T-helper 22 cell (primary cell): Measurements from ENCODE around the gene DRC3.
A peak's percentile ranks its signal among the peaks of the same experiment; 100 is the strongest.

ENCODE experiments used
- DNase-seq: peaks from one replicate; pipeline ENCODE4 v3.0.0-alpha.2; 2020; ENCODE audit warnings: low read depth

The DRC3 gene

DNA sequence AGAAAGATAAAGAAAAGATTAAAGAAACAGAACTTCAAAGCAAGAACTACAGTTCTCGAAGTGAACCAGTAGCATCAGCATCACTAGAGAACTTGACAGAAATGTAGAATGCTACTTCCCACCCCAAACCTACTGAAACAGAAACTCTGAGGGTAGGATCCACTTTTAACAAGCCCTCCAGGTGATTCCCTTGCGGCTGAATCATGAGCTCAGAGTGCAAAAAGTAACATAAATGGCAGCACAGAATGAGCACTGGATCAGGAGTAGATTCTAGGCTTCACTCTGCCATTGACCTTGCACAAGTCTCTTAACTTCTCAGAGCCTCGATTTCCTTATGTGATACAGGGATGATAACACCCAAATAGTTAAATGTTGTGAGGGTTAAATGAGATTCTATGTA lies 6.3 kb upstream of the DRC3 start:
- no peak for DNase-seq

DNA sequence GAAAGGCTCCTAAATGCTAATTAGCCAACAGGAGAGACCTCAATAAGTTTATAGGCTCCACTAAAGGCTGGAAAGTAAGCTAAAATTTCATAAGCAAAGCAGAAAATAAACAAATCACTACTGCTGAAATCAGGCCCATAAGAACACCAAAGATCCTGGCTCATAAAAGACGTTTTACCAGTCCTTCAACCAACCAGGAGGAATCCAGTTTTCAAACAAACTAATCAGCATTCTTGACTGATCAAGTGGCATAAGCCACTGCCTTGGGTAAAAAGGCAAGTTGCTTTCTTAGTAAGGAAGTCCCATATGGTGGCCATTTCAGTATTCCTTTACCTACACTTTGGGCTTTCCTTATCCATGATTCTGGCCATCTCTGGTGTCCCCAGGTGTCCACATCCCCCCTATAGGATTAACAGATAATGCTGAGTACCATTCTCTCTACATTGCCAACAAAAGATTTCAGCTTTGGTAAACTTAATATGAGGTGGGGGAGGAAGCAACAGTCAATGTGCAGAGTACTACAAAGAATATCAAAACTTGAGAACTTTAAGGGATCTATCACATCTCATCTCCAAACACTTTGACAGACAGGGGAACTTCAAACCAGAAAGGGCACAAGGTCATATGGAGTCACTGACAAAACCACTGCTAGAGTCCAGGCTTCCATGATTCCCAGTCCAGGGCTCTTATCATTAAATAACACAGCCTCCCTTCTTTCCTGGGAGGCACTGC lies 1.8 kb upstream of the DRC3 start:
- no peak for DNase-seq

DNA sequence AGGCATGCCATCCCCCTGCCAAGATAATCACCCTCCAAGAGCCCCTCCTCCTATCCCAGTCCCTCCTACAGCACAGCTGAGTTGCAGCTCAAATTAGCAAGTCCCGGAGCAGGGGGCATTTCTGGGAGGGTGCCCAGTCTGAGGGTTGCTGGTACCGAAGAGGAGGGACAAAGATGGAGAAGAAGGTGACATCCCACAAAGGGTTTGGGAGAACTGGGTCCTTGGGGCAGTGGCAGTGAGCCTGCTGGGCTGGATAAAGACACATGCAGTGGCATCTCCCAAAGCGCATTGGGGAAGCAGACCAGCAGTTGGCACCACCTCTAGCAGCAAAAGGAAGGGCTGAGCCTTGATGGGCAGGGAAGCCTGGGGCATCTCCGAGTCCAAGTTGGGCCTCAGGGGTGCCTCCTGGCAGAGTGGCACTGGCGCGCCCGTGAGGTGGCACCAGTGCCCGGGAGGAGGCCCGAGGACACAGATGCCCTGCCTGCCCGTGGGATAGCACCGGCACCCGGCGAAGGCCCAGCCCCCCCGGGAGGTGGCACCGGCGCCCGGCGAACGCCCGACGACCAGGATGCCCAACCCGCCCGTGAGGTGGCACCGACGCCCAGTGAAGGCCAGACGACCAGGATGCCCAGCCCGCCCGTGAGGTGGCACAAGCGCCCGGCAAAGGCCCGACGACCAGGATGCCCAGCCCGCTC lies 1.1 kb upstream of the DRC3 start:
- peak; percentile 18 for DNase-seq

DNA sequence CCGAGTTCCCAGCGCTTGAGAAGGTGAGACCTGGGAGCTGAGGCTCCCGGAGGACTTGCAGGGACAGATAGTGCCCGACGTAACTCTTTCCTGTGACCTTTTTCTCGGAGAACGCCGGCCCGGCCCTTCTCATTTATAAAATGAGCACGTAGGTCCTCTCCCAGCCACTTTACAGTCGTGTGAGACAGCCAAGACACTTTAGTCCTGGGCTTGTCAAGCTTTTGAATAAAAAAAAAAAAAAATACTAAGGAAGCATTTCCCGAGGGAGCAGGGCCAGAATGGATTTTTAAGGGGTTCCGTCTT lies 241 bp downstream of the DRC3 start:
- no peak for DNase-seq

DNA sequence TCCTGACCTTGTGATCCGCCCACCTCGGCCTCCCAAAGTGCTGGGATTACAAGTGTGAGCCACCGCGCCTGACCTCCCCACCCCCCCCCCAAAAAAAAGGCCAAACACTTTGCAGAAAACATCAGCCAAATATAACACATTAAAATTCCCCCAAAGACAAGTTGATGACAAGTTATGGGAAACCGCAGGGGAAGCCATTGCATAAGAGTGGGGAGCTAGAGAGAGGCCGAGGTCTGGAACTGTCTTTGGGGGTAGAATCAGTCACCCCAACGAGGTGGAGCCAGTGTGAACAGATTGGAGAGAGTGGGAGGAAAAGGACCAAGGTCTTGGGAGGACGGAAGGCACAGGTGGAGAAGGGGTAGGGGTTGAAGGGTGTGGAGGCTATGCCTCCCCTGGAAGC lies 2.8 kb downstream of the DRC3 start:
- no peak for DNase-seq

DNA sequence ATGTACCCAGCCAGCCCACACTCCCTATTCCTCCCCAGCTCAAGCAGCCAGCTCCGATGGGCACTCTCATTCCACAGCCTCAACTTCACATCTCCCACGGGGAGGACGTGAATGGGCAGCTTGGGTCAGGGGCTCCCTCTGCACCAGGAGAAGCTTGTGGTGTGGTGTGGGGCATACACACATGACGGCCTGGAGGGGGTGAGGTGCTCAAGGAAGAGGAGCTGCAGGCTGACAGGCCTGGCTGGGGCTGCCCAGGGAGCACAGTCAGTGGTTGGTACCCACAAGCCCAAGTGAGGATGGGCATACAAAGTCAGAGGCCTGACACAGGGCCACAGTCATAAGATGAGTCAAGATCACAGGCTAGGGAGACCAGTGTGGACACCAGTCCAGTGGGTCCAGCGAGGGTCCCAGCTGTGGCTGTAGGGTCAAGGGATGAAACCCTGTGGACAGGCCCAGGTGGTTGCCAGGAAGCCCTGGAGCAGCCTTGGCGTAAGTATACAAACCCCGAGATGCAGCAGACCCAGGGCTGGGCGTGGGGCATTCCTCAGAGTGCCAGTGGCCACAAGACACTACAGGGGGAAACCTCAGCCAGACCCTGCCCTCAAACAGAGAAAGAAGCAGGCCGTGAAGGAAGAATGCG lies 4.4 kb downstream of the DRC3 start:
- no peak for DNase-seq

DNA sequence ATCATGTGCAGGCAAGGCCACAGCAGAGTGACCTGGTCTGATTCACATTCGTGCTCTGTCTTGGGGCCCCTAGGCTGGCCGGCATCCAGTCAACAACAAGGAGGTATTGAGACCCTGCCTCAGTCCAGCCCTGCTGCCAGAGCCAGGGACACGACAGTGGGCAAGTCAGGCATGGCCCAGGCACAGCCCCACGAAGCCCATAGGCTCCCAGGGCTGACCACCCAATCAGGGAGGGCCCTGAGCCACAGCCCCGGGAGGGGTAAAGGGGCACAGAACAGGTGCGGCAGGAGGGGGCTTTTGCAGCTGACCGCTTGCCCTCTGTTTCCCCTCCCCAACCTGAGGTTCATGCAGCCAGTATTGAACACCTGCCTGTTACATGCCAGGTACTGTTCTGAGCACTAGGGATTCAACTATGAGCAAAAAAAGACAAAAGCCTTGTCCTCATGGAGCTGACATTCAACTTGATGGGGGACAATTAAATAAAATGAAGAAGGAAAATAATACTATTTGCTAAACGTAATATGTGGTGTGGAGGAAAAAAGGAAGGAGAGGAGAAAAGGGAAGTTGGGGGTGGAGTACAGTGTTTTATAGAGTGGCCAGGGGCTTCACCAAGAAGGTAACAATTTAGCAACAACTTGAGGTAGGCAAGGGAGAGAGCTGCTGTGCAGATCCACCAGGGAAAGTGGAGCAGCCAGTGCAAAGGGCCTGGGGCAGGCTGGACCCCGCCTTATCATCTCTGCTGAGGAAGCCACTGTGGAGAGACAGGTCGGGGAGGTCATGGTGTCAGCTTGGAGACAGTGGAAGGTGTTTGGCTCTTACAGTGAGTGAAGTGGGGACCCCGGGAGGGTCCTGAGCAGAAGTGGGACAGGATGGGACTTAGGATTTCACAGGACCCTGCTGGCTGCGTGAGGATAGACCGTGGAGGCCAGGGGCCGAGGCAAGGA lies 6.1 kb downstream of the DRC3 start:
- no peak for DNase-seq

DNA sequence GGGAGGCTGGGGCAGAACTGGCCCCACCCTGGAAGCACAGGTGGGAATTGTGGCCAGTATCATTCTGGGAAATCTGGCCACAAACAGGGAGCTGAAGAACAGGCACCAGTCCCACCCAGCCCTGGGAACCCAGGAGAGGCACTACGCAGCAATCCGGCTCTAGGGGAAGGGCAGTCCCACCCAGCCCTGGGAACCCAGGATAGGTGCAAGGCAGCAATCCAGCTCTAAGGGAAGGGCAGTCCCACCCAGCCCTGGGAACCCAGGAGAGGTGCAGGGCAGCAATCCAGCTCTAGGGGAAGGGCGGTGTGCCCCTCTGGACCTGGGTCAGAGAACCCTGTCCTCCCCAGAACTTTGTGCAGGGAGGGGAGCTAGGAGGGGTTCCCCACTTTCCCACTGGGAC lies 7.1 kb downstream of the DRC3 start:
- DNase-seq, result no peak

DNA sequence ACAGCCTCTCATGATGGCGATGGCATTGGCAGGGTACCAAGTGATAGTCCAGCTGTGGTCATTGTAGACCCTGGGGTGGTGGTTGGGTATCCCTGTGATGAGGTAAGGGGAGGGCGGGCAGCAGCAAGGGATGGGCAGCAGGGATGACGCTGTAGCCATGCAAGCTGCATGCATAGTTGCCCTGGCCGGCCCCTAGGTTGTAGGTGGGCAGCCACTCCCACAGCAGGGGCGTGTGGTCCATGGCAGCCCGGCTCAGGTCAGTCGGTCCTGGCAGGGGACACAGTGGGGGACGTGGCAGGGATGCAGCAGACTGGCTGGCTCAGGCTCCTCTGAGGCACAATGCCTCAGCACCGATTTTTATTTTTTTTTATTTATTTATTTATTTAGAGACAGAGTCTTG lies 8.7 kb downstream of the DRC3 start:
- no peak for DNase-seq

DNA sequence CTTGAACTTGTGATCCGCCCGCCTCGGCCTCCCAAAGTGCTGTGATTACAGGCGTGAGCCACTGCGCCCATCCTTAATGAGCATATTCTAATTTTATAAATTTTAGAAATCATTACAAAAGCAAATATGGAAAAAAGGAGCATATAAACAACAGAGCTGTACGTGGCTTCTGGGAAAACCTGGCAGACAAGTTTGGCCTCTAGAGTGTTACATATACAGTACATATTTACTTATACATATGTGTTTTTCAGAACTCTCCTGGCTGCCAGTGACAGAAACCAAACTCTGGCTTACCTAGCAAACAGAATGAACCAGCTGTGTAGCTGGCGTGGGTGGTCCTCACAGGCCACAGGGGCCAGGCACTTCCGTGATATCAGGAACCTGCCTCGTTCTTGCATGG lies 10.1 kb downstream of the DRC3 start:
- no peak for DNase-seq

DNA sequence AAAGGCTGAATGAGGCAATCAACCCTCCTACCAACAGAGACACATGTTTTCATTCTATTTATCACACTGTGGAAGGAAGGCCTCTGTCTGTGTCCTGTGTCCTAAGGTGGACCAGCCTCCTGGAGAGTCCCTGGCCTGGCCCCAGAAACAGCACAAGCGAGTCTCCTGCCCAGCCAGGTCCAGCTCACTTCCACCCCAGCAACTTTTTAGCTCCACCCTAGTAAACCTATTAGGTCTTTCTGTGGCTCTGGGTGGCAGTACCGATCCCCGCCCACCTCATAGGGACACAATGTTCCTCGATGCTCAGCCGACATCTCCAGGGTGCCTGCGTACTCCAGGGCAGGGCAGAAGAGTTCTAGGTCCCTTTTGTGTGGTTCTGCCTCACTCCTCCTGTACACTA lies 10.7 kb downstream of the DRC3 start:
- DNase-seq, result no peak

DNA sequence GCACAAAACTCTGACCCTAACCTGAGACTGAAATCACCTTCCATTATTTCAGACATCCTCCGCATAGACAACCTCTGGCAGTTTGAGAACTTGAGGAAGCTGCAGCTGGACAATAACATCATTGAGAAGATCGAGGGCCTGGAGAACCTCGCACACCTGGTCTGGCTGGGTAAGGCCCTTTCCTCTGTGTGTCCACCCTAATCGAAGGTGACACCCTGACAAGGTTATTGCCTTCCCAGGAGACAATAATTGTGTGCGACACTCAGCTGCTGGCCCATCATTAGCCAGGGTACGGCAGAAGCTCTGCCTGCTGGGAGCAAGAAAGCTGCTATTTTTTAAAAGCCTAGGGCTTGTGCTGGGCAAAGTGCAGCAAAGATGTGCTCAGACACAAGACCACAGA lies 11.1 kb downstream of the DRC3 start:
- DNase-seq, result no peak

DNA sequence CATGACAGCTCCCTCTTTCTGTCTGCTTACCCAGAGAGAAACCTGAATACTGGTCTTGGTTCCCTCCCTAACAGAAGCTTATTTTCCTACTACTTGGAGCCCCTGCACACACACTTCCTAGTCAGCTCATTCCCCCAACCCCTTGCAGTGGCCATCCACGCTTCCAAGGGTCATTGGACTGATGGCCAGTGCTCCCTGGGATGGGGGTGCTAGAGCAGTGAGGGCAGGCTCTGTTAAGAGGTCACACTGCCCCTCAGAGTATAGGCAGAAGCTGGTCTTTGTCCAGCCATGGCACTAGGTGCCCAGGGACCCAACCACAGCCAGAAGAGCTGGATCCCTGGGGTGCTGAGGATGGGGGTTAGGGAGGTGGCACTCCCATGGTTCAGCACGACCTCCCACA lies 12.5 kb downstream of the DRC3 start:
- DNase-seq, result no peak

DNA sequence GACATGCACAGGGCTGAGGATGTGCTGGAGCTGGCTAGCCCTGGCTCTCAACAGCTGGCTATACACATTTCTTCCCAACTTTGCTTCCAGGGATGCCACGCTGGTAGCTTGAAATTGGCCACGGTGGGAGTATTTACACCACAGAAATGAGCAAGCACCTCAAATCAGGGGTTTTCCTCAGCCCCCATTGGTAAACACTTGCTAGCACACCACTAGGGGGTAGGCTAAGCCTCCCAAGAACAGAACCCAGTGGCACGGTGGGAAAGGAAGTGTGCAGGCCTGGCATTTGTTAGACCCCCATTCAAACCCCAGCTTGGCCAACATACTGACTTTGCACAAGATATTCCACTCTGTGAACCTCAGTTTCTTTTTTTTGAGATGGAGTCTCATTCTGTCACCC lies 12.9 kb downstream of the DRC3 start:
- DNase-seq, result no peak

DNA sequence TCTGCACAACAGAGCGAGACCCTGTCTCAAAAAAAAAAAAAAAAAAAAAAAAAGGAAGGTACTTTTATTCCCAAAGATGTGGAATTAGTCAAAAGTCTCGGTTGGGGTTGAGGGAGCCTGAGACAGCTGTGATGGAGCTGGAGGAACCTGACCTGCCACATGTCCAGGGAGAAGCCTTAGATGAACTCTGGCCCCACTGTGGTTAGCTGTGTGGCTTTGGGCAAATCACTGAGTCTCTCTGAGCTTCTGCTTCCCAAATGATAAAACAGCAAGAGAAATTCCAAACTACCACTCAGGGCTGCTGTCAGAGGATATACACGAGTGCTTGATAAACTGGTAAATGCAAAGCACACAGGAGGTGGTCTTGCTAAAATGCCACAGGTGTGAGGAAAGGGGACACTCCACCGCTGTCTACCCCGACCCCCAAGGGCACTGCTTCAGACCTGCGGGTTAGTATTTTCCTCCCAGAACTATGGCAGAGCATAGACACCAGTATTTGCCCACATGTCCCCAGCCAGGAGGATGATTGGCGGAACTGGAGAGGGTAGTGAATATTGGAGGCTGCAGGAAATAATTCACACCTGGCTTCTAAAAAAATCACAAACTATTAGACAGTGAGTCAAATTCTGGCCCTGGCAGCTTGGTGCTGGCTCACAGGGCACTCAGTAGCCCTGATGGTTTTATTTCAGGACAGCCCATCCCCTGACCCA lies 14.7 kb downstream of the DRC3 start:
- no peak for DNase-seq

DNA sequence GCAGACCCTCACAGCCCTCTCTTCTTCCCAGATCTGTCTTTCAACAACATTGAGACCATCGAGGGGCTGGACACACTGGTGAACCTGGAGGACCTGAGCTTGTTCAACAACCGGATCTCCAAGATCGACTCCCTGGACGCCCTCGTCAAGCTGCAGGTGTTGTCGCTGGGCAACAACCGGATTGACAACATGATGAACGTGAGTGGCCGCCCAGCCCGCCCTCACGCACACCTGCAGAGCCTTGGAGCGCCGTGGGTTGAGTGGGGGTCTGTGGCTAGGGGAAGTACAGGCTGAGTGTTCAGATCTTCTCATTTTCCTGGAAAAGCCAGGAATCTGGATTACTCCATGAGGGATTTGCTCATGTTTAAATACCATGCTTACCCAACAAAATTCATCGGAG lies 15.2 kb downstream of the DRC3 start:
- DNase-seq, result no peak

DNA sequence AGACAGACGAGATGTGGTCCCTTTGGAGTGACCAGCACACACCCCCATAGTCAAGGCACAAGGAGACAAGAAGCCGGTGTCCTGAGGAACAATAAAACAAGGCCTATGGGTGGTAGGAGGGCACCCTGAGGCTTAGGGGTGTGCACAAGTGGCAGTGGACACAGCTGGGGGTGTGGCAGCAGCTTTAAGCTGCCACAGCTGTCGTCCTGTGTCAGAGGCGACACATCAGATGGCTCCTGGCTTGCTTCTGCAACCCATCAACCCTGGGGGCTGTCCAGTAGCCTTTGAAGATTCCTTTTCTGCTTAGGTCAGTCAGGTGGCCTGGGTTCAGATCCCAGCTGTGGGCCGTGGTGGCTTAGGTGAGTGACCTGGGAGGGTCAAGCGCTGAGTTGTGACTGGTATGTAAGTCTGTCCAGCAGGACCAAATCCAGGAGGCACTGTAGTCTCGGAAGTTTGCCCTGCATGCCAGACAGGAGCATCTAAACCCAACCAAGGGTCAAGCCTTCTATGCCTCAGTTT lies 15.8 kb downstream of the DRC3 start:
- no peak for DNase-seq

DNA sequence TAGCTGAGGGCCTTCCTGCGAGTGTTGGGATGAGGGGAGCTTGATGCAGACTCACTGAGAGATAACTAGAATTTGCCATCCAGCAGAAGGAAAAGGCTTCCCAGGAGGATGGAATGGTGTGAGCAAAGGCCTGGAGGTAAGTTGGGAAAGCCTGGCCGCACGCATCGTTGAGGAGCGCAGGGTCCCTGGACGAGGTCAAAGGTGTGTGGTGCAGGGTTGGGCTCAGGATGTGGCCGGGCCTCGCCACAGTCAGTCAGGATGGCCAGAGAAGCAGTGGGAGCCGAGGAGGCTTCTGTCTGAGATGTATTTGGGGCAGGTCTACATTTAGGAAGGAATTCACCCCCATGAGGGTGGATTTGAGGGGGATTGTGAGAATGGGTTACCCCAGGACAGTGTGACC lies 16.4 kb downstream of the DRC3 start:
- DNase-seq, result no peak

DNA sequence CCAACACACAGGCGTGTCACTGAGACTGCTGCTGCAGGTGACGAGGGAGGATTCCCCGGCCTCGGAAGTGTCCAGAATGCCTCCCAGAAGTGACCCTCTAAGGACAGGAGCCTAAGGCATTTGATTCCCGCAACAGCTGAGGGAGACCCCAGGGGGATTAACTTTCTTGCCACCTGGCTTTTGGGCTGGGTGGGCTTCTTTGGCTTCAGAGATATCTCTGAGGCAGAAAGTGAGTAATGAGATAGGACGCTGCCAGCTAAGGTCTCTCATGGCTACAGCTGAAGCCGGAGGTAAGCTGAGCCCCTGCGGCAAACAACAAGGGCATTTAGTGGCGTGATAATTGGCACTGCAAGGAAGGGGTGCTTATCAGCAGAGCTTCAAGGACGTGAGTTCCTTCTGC lies 17.0 kb downstream of the DRC3 start:
- no peak for DNase-seq

DNA sequence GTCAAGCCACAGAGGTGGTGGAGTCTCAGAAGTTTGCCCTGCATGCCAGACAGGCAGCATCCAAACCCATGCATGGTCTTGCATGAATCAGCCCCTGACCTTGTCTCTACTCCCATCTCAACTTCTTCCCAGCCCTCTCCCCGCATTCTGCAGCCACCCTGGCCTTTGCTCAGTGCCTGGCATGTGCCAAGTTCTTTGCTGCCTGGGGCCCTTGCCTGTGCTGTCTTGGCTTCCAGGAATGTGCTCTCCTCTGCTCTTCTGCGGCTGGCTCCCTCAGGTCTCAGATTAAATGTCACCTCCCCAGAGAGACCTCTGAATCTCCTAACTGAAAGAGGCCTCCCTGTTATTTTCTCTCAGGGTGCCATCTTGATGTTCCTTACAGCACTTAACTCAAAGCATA lies 17.6 kb downstream of the DRC3 start:
- no peak for DNase-seq

DNA sequence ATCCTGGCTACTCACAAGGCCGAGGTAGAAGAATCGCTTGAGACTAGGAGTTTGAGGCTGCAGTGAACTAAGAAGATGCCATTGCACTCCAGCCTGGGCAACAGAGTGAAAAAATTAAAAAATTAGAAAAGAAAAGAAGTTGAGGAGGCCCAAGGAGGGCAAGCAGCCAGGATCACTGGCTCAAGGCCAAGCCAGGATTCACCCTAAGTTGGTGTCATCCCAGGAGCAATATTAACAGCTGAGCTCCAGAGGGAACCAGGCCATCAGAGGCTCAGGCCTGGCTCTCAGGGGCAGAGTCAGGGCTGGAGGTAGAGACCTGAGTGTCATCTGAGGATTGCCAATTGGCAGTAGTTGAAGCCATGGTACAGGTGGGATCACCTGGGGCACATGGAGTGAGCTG lies 20.7 kb downstream of the DRC3 start:
- no peak for DNase-seq

DNA sequence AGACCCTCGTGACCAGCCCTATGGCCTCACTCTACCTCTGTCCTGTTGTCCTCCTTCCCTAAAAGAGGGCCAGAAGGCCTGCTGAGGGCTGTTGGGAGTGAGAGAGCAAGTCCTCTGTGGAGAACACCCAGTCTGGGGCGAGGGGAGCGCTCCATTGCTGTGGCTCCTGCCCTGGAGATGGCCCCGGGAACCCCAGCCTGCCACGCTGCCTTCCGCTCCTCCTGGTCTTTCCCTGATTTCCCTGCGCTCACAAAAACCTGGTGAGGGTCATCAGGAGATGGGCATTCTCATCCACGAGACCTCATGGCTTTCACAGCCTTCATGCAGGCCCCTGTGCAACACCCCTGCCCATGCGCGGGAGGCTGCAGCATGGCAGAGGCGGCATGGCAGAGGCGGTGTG lies 21.2 kb downstream of the DRC3 start:
- DNase-seq, result no peak
